ENCODE results near the gene PSME3IP1. TPM values are rescaled to one million over a fixed set of nuclear protein-coding genes. Genes with fewer than 3 reads are reported as not detected.

Gene PSME3IP1
- total RNA-seq, 4 donors from 2014 or later = 64.7 to 96.3 (median 78.9) TPM

DNA sequence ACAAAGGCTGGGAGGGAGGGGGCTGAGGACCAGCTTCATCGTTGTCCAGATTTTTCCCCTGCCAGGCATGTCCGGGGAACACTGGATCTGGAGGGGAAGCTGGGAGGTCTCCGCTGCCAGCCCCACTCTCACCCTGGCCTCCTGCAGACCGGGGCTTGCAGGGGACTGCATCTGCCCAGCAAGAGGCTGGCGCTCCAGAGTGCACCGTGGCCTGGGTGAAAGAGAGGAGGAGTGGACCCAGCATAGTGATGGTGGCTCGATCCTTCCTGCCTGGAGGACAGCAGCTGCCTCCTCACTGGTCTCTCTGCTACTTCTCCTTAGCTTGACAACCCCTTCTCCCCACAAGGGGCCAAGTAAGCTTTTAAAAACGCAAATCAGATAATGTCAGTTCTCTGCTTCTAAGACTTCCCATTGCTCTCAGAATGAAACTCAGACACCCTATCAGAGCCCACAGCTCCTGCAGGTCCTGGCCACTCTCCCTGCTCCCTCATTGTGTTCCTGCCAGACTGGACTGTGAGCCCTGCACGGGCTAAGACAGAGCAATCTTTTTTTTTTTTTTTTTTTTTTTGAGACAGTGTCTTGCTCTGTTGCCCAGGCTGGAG is 78.4 kb downstream of the PSME3IP1 start:
- intact Hi-C loops (cut with DNase I) = no loop called here
- no peaks in the 10 kb centered on the region for H3K27me3 ChIP-seq
- H3K9me3 ChIP-seq = no peaks in the 10 kb centered on the region
- no peak overlapping the region for H3K4me3 ChIP-seq (replicated peaks in 1 of 3)
- WGBS, 2 donors = 66 to 71% methylated on average over 6 to 9 of the region's 9 CpGs
- no peaks in the 10 kb centered on the region for H3K36me3 ChIP-seq
- TF ChIP-seq, protein P1, sequence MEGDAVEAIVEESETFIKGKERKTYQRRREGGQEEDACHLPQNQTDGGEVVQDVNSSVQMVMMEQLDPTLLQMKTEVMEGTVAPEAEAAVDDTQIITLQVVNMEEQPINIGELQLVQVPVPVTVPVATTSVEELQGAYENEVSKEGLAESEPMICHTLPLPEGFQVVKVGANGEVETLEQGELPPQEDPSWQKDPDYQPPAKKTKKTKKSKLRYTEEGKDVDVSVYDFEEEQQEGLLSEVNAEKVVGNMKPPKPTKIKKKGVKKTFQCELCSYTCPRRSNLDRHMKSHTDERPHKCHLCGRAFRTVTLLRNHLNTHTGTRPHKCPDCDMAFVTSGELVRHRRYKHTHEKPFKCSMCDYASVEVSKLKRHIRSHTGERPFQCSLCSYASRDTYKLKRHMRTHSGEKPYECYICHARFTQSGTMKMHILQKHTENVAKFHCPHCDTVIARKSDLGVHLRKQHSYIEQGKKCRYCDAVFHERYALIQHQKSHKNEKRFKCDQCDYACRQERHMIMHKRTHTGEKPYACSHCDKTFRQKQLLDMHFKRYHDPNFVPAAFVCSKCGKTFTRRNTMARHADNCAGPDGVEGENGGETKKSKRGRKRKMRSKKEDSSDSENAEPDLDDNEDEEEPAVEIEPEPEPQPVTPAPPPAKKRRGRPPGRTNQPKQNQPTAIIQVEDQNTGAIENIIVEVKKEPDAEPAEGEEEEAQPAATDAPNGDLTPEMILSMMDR (IDR thresholded peaks at IDR 0.05) = no peak
- no peak for TF ChIP-seq POLR2A (IDR thresholded peaks at IDR 0.05)
- H3K27ac ChIP-seq = no peak overlapping the region
- DNase-seq = no peak
- H3K4me1 ChIP-seq = peaks cover 0 to 10% of the 10 kb centered on the region in 2 donors

DNA sequence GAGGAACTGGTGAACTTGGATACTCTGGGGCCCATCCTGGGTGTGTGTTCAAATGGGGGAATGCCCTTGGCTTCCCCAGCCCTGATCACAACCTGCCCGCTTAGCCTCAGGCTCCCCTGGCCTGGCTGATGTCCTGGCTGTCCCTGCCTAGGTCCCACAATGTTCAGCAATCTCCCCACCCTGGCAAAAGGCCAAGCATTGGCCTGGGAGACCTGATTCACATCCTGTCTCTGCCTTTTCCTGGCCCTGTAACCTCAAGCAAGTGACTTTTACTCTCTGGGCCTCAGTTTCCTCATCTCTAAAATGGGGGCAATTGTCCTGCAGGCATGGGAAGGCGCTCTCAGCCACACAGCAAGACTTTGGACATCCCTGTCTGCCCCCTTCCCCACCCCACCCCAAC is 79.1 kb downstream of the PSME3IP1 start:
- no peaks in the 10 kb centered on the region for H3K27me3 ChIP-seq

DNA sequence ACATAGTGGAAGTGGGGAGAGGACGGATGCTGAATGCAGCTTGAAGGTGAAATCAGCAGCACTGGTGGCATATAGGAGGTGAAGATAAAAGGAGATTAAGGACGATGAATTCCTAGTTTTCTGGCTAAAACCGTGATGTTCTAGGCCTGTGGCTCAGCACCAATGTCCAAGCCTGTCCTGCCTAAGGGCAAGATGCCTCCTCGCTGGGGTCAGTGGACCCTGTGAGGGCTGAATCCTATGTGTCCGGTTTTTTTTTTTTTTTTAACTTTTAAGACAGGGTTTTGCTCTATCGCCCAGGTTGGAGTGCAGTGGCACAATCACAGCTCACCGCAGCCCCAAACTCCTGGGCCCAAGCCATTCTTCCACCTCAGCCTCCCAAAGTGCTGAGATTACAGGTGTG is 80.7 kb downstream of the PSME3IP1 start:
- DNase-seq = no peak
- TF ChIP-seq POLR2A (IDR thresholded peaks at IDR 0.05) = no peak
- TF ChIP-seq, protein P1 (IDR thresholded peaks at IDR 0.05) = no peak

More for the DNA sequence above, 79.1 kb downstream of the PSME3IP1 start:
- Histone ChIP-seq H3K9me3 (no peaks in the 10 kb centered on the region), H3K36me3 (no peaks in the 10 kb centered on the region), H3K4me3 (replicated peaks in 1 of 3) (no peak overlapping the region), H3K27ac (no peak overlapping the region), H3K4me1 (peaks cover 0 to 6% of the 10 kb centered on the region in 2 donors)
- 74 to 100% methylated on average over 2 of the region's 2 CpGs for WGBS, 2 donors
- intact Hi-C loops (cut with DNase I) = no loop called here
- no peak for TF ChIP-seq POLR2A (IDR thresholded peaks at IDR 0.05)
- TF ChIP-seq, protein P1 (IDR thresholded peaks at IDR 0.05) = no peak
- no peak for DNase-seq

DNA sequence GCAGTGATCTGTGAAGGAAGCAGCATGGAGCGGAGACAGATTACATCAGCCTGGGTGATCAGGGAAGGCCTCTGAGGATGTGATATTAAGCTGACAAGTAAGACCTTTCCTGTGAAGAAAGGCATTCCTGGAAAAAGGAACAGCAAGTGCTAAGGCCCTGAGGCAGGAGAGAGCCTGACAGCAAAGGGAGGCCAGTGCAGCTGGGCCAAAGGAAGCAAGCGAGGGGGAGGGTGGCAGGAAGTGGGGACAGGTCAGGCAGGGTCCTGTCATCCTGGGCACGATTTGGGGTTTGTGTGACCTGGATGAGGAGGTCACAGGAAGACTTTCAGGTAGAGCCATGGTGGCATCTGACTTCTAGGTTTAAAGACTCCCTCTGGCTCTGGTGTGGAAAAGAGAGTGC is 81.1 kb downstream of the PSME3IP1 start:
- no peaks in the 10 kb centered on the region for H3K9me3 ChIP-seq
- no peak for DNase-seq
- no peaks in the 10 kb centered on the region for H3K27me3 ChIP-seq
- H3K36me3 ChIP-seq = no peaks in the 10 kb centered on the region
- 69 to 72% methylated on average over 3 of the region's 3 CpGs for WGBS, 2 donors
- no peak overlapping the region for H3K4me3 ChIP-seq (replicated peaks in 1 of 3)
- intact Hi-C loops (cut with DNase I) = no loop called here
- TF ChIP-seq, protein P1 (IDR thresholded peaks at IDR 0.05) = no peak
- no peak for TF ChIP-seq POLR2A (IDR thresholded peaks at IDR 0.05)
- peaks cover 0 to 6% of the 10 kb centered on the region in 2 donors for H3K4me1 ChIP-seq
- no peak overlapping the region for H3K27ac ChIP-seq

More for the DNA sequence above, 80.7 kb downstream of the PSME3IP1 start:
- peaks cover 0 to 6% of the 10 kb centered on the region in 2 donors for H3K4me1 ChIP-seq
- intact Hi-C loops (cut with DNase I) = no loop called here
- H3K27me3 ChIP-seq = no peaks in the 10 kb centered on the region
- H3K4me3 ChIP-seq (replicated peaks in 1 of 3) = no peak overlapping the region
- H3K9me3 ChIP-seq = no peaks in the 10 kb centered on the region
- H3K27ac ChIP-seq = no peak overlapping the region
- 91 to 95% methylated on average over 7 of the region's 7 CpGs for WGBS, 2 donors
- H3K36me3 ChIP-seq = no peaks in the 10 kb centered on the region

DNA sequence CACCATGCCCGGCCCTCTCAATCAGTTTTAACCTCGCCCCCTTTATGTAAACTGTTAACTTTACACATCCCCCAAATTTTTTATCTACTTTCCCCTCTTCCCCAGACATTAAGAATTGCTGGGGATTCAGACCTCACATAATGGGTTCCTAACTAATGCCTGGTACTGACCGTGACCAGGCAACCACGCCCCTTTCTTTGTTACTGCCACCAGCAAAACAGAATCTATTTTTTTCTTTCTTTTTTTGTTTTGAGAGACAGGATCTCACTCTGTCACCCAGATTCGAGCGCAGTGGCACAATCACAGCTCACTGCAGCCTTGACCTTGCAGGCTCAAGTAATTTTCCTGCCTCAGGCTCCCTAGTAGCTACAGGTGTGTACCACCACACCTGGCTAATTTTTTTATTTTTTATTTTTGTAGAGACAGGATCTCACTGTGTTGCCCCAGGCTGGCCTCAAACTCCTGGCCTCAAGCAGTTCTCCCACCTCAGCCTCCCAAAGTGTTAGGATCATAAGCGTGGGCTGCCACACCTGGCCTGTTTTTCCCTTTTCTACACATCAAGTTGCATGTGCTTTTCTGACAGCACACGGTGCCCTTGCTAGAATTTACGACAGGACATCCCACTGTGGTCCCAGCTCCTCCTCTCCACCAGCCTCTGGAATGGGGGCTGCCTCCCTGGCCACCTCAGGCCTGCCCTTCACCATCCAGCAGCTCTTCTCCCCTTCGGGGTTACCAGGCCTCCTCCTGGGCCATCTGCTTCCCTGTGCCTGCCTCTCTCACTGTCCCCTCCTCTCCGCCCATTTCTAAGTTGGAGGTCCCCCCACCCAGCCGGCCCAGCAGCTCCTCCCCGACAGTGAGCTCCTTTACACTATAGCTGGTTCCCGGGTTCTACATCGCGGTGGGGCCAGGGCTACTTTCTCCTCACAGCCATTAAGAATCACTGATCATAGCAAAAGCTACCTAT is 82.7 kb downstream of the PSME3IP1 start:
- H3K36me3 ChIP-seq = no peaks in the 10 kb centered on the region
- intact Hi-C loops (cut with DNase I) = no loop called here
- no peaks in the 10 kb centered on the region for H3K27me3 ChIP-seq
- no peak overlapping the region for H3K27ac ChIP-seq
- H3K9me3 ChIP-seq = no peaks in the 10 kb centered on the region
- H3K4me1 ChIP-seq = peaks cover 0 to 6% of the 10 kb centered on the region in 2 donors
- 84 to 89% methylated on average over 16 of the region's 16 CpGs for WGBS, 2 donors
- TF ChIP-seq, protein P1 (IDR thresholded peaks at IDR 0.05) = no peak
- H3K4me3 ChIP-seq (replicated peaks in 1 of 3) = no peak overlapping the region
- DNase-seq = no peak
